HG03175 (cell line): ENCODE measurements around the gene KRT75.
"Not testable (repeated sequence)": the region's sequence is repeated elsewhere in the genome, so short reads cannot be mapped to it uniquely, and the experiment has no call there.

Source experiments
- ATAC-seq: cut with Tn5 transposase; IDR thresholded peaks from one replicate; pipeline ENCODE4 v1.9.1; 2021; ENCODE audit warnings: mild to moderate bottlenecking, moderate library complexity; ENCODE audit not compliant: unreplicated experiment

KRT75 gene

GRCh38 chr12:52417740-52418139 lies 16.4 kb downstream of the KRT75 start:
- no peak for ATAC-seq

DNA sequence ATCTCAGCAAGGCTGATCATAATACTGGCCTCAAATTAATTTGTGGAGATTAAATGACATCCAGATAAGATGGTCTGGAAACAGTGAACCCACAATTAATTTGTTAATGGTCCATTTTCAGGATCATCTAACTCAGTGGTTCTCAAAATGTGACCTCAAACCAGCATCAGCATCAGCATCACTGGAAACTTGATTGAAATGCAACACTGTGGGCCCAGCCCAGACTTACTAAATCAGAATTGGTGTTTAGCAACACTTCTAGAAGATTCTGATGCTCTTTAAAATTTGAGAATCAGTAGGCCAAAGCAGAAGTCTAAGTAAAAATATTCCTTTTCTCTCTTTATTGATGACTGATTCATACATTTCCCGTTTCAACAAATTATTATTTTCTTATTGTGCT lies 17.4 kb downstream of the KRT75 start:
- ATAC-seq = no peak

DNA sequence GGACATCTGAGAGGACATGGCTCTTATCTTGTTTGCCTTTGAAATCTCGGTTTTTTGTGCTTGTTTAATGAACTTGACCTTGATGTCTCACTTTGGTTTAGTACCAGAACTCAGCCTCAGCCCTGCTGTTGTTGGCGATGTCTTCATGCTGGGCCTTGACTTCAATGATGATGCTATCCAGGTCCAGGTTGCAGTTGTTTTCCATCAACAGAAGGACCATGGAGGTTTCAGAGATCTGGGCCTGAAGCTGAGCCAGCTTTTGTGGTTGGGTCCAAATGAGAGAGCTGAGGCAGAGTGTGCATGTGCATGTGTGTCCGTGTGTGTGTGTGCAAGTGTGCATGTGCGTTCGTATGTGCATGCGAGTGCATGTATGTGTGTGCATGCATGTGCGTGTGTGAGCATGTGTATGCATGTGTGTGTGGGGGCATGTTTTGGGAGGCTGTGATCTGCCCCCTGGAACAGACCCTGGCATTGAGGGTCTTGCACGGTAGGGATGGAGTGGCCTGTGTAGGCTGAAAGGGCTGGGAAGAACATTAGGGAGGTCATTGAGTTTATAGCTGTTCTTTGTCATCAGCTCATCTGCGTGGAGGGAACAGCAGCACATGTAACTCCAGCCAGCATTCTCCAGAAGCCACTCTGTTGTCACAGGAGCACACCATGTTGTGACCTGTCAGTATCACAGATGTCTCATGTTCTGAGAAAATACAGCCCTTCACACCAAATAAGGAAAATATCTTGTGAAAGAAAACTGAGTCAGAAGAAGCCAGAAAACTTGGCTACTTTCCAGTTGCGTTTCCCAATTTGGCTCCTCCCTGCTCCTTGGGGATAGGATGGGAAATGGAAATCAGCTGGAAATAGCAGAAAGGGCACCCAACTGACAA lies 18.1 kb downstream of the KRT75 start:
- no peak for ATAC-seq

DNA sequence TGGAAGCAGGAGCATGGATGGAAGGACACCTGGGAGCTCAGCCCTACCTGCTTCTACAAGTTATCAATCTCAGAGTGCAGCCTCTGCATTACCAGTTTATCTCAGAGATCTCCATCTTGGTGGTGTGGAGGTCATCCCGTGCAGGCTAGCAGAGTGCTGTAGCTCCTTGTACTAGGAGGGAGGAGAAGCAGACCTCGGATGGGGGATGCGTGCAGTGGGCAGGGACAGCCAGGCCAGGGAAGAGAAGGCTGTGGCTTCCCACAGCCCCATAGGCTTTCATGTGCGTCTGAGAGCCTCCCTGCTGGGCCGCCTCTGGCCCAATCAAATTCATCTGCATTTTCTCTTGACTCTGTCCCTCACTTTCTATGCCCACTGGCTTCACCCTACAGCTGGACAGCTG lies 19.2 kb downstream of the KRT75 start:
- ATAC-seq = no peak

DNA sequence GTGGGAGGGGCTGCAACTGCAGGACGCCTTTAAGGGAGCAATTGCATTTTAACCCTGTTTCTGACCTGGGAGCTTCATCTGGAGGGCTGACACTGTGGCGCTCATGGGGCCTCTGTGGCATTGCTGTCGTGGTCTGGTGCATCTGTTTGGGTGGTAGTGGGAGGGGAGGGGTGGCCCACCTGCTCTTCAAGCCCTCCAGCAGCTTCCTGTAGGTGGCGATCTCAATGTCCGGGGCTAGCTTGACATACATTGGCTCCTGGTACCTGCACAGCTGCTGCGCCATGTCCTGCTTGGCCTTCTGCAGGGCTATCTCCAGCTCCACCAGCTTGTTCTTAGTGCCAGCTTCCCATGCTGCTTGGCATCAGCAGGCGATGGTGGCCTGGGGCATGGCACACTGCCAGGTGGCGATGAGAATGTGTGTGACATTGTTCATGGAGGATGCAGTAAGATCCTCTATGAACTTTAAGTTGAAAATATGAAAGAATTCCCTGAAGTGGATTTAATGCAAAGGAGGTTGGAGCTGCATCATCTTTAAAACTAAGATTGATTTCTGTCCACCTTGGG lies 20.3 kb downstream of the KRT75 start:
- no peak for ATAC-seq

DNA sequence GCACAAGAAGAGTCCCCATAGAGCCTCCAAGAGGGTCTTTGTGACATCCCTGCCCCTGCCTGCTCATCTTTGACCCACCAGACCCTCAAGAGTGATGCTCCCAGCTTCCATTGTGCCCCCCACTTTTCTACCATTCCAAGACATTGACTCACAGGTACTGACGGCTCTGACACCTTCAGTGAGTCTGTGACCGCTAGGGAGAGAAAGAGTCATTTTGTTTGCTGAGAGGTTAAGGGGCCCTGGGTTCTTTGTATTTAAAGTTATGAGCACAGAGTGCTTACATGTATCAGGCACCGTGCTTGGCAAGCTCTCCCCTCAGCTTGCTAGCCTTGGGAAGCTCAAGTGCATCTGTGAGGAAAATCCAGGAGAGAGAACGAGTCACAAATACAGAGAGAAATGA lies 21.0 kb downstream of the KRT75 start:
- ATAC-seq = no peak

GRCh38 chr12:52411815-52412214 lies 22.4 kb downstream of the KRT75 start:
- no peak for ATAC-seq

- not testable (repeated sequence) for ATAC-seq
Observed at GRCh38 chr12:52410589-52411248, 23.5 kb downstream of the KRT75 start.

GRCh38 chr12:52407918-52408317 lies 26.3 kb downstream of the KRT75 start:
- no peak for ATAC-seq

DNA sequence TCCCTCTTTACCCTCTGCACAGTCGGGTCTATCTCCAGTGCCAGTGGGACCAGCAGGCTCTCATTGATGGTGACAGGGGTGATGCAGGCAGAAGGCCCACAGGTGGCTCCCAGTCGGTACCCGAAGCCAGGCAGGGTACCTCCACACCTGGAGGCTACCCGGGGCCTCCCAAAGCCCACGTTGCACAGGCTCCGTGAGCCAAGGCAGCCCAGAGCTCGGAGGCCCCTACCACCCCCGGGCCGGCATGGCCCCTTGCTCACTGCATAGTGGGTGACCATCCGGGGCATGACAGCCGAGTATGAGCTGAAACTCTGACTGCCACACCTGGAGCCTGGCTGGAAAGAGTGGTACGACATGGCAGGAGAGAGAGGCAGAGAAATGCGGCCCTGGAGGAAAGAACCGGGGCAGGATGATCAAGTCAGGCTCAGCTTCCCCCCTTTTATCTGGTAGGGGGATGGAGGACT lies 28.2 kb downstream of the KRT75 start, which contains the start of gene KRT82:
TSS of gene KRT82 (minus strand) at position 414 of the 464 bp plus-strand sequence. CDS start at position 356, 58 bp downstream.
- ATAC-seq = no peak

DNA sequence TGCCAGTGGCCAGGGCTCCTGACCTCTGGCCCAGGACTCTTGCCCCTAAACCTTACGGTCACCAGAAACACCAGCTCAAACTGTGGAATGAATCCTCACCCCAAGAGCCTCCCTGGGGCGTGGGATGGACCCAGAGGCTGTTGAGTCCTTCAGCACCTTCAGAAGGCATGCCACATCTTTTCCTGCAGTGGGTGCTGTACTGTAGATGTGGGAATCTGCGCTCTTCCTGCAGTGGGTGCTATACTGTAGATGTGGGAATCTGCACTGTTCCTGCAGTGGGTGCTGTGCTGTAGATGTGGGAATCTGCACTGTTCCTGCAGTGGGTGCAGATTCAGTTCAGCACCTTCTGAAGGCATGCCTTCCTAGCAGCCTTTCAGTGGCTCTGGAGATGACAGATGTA lies 29.2 kb downstream of the KRT75 start:
- no peak for ATAC-seq

DNA sequence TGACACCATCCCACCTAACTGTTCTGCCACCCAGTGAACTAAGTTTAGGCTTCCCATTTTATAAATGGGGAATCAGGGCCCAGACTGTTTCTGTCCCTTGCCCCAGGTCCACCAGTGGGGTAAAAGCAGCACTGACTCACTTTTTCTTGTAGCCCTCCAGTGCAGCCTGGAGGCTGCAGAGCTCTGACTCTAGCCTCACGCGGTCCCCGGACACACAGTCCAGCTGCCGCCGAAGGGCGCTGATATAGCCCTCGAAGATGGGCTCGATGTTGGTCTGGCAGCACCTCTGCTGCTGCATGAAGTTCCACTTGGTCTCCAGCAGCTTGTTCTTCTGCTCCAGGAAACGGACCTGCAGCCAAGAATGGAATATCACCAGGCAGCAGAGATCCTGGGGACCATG lies 30.6 kb downstream of the KRT75 start:
- ATAC-seq = no peak

GRCh38 chr12:52402873-52403540 lies 31.2 kb downstream of the KRT75 start:
- ATAC-seq = no peak

GRCh38 chr12:52402377-52402776 lies 31.8 kb downstream of the KRT75 start:
- no peak for ATAC-seq

GRCh38 chr12:52401926-52402325 lies 32.2 kb downstream of the KRT75 start:
- ATAC-seq = no peak

- no peak for ATAC-seq
Observed at GRCh38 chr12:52401526-52401925, 32.6 kb downstream of the KRT75 start.

DNA sequence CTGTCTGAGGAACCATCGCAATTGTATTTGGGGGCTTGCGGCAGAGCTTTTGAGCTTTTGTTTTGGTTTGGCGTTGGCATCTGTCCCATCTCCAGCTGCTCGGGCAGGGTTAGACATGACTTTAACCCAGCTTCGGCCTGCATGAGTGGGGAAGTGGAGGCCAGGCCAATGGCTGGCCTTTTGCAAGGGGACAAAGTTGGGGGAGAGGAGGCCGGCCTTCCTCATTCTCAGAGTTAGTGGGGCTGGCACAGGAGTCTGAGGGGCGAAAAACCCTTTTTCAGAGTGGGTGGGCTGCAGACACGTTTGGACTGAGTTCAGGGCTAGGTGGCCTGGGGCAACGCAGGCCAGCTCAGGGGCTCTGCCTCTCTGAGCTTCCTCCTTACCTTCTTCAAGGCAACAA lies 33.3 kb downstream of the KRT75 start:
- no peak for ATAC-seq

DNA sequence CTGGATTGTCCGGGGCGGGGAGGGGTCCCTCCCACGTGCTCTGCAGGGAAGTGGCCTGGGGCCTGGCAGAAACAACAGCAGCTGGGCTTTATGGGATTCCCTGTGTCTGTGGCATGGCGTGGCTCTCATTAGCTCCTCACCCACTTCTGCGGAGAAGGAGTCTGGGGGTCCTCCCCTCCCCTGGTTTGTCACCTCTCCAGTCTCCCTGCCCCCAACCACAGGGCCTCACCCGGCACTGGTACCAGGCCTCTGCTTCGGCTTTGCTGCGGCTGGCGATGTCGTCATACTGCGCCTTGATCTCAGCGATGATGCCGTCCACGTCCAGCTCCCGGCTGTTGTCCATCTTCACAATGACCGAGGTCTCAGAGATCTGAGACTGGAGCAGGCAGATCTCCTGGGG lies 34.4 kb downstream of the KRT75 start:
- ATAC-seq = no peak

DNA sequence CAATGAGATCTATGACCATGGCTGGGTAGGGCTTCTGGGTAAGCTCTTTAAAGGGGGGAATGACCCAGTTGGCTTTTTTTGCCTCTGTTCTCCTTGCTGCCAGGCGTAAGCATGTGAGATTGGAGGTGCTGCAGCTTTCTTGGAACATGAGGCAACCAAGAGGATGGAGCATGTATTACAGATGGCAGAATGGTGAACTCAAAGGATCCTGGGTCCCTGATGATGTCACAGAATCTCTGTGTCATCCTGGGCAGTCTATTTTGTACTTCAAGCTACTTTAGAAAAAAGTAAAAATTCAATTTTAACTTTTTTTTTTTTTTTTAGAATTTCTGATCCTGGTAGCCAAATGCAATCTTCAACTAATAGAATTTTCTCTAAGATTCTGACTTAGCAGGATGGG lies 36.0 kb downstream of the KRT75 start:
- no peak for ATAC-seq

GRCh38 chr12:52396656-52397055 lies 37.5 kb downstream of the KRT75 start:
- ATAC-seq = no peak

DNA sequence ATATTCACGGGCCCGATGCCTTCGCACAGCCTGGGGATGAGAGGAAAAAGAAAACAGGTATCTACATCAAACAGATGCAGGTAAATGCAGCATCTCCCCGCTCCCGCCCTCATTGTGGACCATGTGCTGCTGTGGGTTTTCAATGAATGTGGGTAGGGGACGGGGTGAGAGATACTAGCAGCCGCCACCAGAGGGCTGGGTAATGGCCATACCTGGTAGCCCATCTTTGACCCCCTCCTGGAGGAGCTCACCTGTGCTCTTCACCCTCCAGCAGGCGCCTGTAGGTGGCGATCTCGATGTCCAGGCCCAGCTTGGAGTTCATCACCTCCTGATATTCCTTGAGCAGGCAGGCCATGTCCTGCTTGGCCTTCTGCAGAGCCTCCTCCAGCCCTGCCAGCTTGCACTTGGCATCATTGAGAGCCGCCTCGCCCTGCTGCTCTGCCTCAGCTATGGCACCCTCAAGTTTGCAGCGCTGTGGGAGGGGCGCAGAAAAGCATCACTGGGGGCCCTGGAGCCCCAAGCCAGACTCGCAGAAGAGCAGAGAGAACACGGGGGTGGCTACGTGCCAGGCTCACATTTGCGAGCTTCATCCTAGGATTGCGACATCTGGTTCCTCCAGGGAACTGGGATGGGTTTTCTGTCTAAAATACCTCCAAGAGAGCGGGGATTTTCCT lies 38.3 kb downstream of the KRT75 start:
- no peak for ATAC-seq
